H1 (cell line): ENCODE measurements around the gene ROS1. TPM values are rescaled to one million over a fixed set of nuclear protein-coding genes. Genes with fewer than 3 reads are reported as not detected.

ENCODE experiments used
- CTCF ChIA-PET: fragments of 300-600 bp; sonication (Branson Sonifier 250); formaldehyde crosslinking; loops from one replicate; lab custom pipeline; 2021; ENCODE audit not compliant: partially characterized antibody; lab: Charles Lee
- POLR2A ChIA-PET: fragments of 300-600 bp; sonication (Branson Sonifier 250); formaldehyde crosslinking; loops from one replicate; lab custom pipeline; 2021; ENCODE audit warnings: inconsistent platforms; ENCODE audit not compliant: partially characterized antibody; lab: Charles Lee
- DNase-seq, 2 experiments: peaks; one replicate each; pipeline versions ENCODE4 v3.0.0 to v3.0.0-alpha.2; 2010 to 2022; ENCODE audit warnings: low spot score in 2 of 2, low read depth in 1 of 2, mixed read lengths in 1 of 2
- FAIRE-seq: peaks from 2 replicates; lab custom pipeline; 2011; peaks lifted over from hg19 to GRCh38; lab: Jason Lieb, UNC
- H2AFZ ChIP-seq: 2 replicates; pipeline ENCODE4 v1.8.1; 2012; ENCODE audit warnings: low read length, inconsistent platforms
- H2AK5ac ChIP-seq: 2 replicates; pipeline ENCODE4 v1.6.1; 2013; ENCODE audit warnings: low read depth, low read length
- H2BK120ac ChIP-seq: replicated peaks from 2 replicates; pipeline ENCODE3; 2013; ENCODE audit warnings: low read depth, low read length, inconsistent platforms
- H2BK12ac ChIP-seq: 2 replicates; pipeline ENCODE4 v1.6.1; 2013; ENCODE audit warnings: low read depth, low read length
- H2BK15ac ChIP-seq: 2 replicates; pipeline ENCODE4 v1.6.1; 2013; ENCODE audit warnings: low read length
- H2BK20ac ChIP-seq: 2 replicates; pipeline ENCODE4 v1.6.1; 2013; ENCODE audit warnings: low read length
- H2BK5ac ChIP-seq: 2 replicates; pipeline ENCODE4 v1.6.1; 2013; ENCODE audit warnings: low read depth, low read length
- H3K14ac ChIP-seq: 2 replicates; pipeline ENCODE4 v1.6.1; 2013; ENCODE audit warnings: inconsistent platforms; ENCODE audit not compliant: insufficient read length
- H3K18ac ChIP-seq: 2 replicates; pipeline ENCODE4 v1.6.1; 2013; ENCODE audit warnings: low read length; ENCODE audit errors: extremely low read depth
- H3K23ac ChIP-seq: 2 replicates; pipeline ENCODE4 v1.6.1; 2013; ENCODE audit warnings: inconsistent platforms; ENCODE audit not compliant: insufficient read length
- H3K23me2 ChIP-seq: 2 replicates; pipeline ENCODE4 v1.6.1; 2013; ENCODE audit warnings: low read depth, low read length
- H3K27ac ChIP-seq: 2 replicates; pipeline ENCODE4 v1.6.1; 2011; ENCODE audit warnings: low read depth, low read length, inconsistent platforms
- H3K27me3 ChIP-seq, 4 experiments: replicated peaks in 1 of 4; 1 replicate in 1 of 4; 2 replicates in 3 of 4; pipeline versions ENCODE4 v1.6.1 to v1.8.1; 2011 to 2013; ENCODE audit warnings: low read length in 3 of 4, mild to moderate bottlenecking in 3 of 4, inconsistent platforms in 2 of 4, mixed read lengths in 2 of 4, moderate library complexity in 1 of 4; ENCODE audit not compliant: control insufficient read depth in 3 of 4, insufficient read depth in 3 of 4; ENCODE audit errors: extremely low read depth in 1 of 4
- H3K36me3 ChIP-seq, 4 experiments: 2 replicates each; pipeline versions ENCODE4 v1.6.1 to v1.8.1; 2011 to 2013; ENCODE audit warnings: mild to moderate bottlenecking in 4 of 4, low read length in 3 of 4, moderate library complexity in 2 of 4, control low read depth in 1 of 4, inconsistent platforms in 1 of 4; ENCODE audit not compliant: insufficient read depth in 4 of 4, control insufficient read depth in 2 of 4
- H3K4ac ChIP-seq: replicated peaks from 2 replicates; pipeline ENCODE3; 2013; ENCODE audit warnings: low read length, low read depth, mixed read lengths, inconsistent platforms; ENCODE audit not compliant: insufficient read length
- H3K4me1 ChIP-seq, 4 experiments: replicated peaks in 1 of 4; 1 replicate in 1 of 4; 2 replicates in 3 of 4; pipeline versions ENCODE4 v1.6.1 to v1.8.1; 2011 to 2013; ENCODE audit warnings: low read length in 3 of 4, inconsistent platforms in 2 of 4, mixed read lengths in 1 of 4; ENCODE audit not compliant: insufficient read depth in 4 of 4, control insufficient read depth in 3 of 4
- H3K4me2 ChIP-seq, 2 experiments: 2 replicates each; pipeline versions ENCODE4 v1.6.1 to v1.8.1; 2011 to 2013; ENCODE audit warnings: low read depth in 2 of 2, low read length in 2 of 2, control low read depth in 1 of 2, inconsistent platforms in 1 of 2, mild to moderate bottlenecking in 1 of 2; ENCODE audit not compliant: insufficient read depth in 1 of 2
- H3K4me3 ChIP-seq, 4 experiments: fragments of 200-600, 300-600 bp in 1 of 4; sonication (generic), shearing (Covaris generic), sonication (Bioruptor Twin) in 1 of 4; 2 replicates each; pipeline versions ENCODE4 v1.5.1 to v1.8.1; 2011 to 2016; ENCODE audit warnings: low read length in 4 of 4, low read depth in 3 of 4, control low read depth in 2 of 4, inconsistent platforms in 2 of 4, mild to moderate bottlenecking in 2 of 4, mixed read lengths in 1 of 4, moderate library complexity in 1 of 4; ENCODE audit not compliant: insufficient read depth in 2 of 4; ENCODE audit errors: extremely low read depth in 1 of 4
- H3K56ac ChIP-seq: replicated peaks from 2 replicates; pipeline ENCODE3; 2013; ENCODE audit warnings: low read depth, mild to moderate bottlenecking, mixed read lengths, low read length, inconsistent platforms; ENCODE audit not compliant: insufficient read length
- H3K79me1 ChIP-seq: 2 replicates; pipeline ENCODE4 v1.6.1; 2013; ENCODE audit warnings: low read depth, low read length, control low read depth
- H3K79me2 ChIP-seq, 2 experiments: 2 replicates each; pipeline versions ENCODE4 v1.6.1 to v1.8.1; 2012 to 2013; ENCODE audit warnings: low read length in 2 of 2, mild to moderate bottlenecking in 2 of 2, inconsistent platforms in 1 of 2; ENCODE audit not compliant: insufficient read depth in 2 of 2, control insufficient read depth in 1 of 2
- H3K9ac ChIP-seq, 4 experiments: replicated peaks in 1 of 4; 1 replicate in 1 of 4; 2 replicates in 3 of 4; pipeline versions ENCODE4 v1.6.1 to v1.8.1; 2011 to 2013; ENCODE audit warnings: low read depth in 3 of 4, low read length in 3 of 4, control low read depth in 2 of 4, mild to moderate bottlenecking in 2 of 4, moderate library complexity in 2 of 4, inconsistent platforms in 1 of 4; ENCODE audit errors: extremely low read depth in 1 of 4
- H3K9me3 ChIP-seq, 2 experiments: 2 replicates each; pipeline versions ENCODE4 v1.6.1 to v1.8.1; 2012 to 2013; ENCODE audit warnings: mild to moderate bottlenecking in 2 of 2, moderate library complexity in 2 of 2, control low read depth in 1 of 2, inconsistent platforms in 1 of 2, low read depth in 1 of 2, low read length in 1 of 2, mixed read lengths in 1 of 2; ENCODE audit not compliant: insufficient read depth in 2 of 2
- H4K20me1 ChIP-seq, 2 experiments: replicated peaks in 1 of 2; 2 replicates each; pipeline versions ENCODE3 to v1.8.1; 2011 to 2013; ENCODE audit warnings: inconsistent platforms in 2 of 2, low read length in 2 of 2, mild to moderate bottlenecking in 1 of 2; ENCODE audit not compliant: insufficient read depth in 2 of 2, control insufficient read depth in 1 of 2
- H4K5ac ChIP-seq: 2 replicates; pipeline ENCODE4 v1.6.1; 2013; ENCODE audit warnings: low read length, low read depth, mixed read lengths, inconsistent platforms; ENCODE audit not compliant: insufficient read length
- H4K8ac ChIP-seq: 2 replicates; pipeline ENCODE4 v1.8.0; 2013; ENCODE audit warnings: mild to moderate bottlenecking, moderate library complexity, low read length, inconsistent platforms; ENCODE audit not compliant: insufficient read depth; ENCODE audit errors: extremely low read depth
- H4K91ac ChIP-seq: replicated peaks from 2 replicates; pipeline ENCODE3; 2013; ENCODE audit warnings: low read length, mixed read lengths, inconsistent platforms; ENCODE audit not compliant: insufficient read length
- BRCA1 ChIP-seq: IDR thresholded peaks from 2 replicates; pipeline ENCODE4 v1.6.1; 2012; ENCODE audit warnings: low read depth, low read length, improper control_type of control experiment
- CBX8 ChIP-seq: fragments of 300-800, 300-1000 bp; sonication (generic); IDR thresholded peaks from 2 replicates; pipeline ENCODE4 v1.7.1; 2016; ENCODE audit warnings: low read depth, low read length, borderline replicate concordance
- CHD2 ChIP-seq: IDR thresholded peaks from 2 replicates; pipeline ENCODE4 v1.6.1; 2012; ENCODE audit warnings: low read length, improper control_type of control experiment
- KDM5A ChIP-seq: fragments of 200-600 bp; IDR thresholded peaks from 2 replicates; pipeline ENCODE4 v1.7.1; 2012; ENCODE audit warnings: mild to moderate bottlenecking, low read length, inconsistent platforms, mixed read lengths
- MAFK ChIP-seq: IDR thresholded peaks from 2 replicates; pipeline ENCODE4 v1.6.1; 2012; ENCODE audit warnings: low read depth, mild to moderate bottlenecking, improper control_type of control experiment, low read length
- POLR2AphosphoS5 ChIP-seq: IDR thresholded peaks from 2 replicates; pipeline ENCODE4 v1.6.1; 2011; ENCODE audit warnings: low read depth, low read length
- SIRT6 ChIP-seq: IDR thresholded peaks from one replicate; pipeline ENCODE4 v1.7.1; 2012; ENCODE audit warnings: low read length, inconsistent platforms
- SUZ12 ChIP-seq: fragments of 200-600 bp; sonication (generic); IDR thresholded peaks from 2 replicates; pipeline ENCODE4 v1.6.1; 2012; ENCODE audit warnings: mild to moderate bottlenecking, inconsistent platforms, low read length, moderate library complexity, mixed read lengths
- TAF1 ChIP-seq: IDR thresholded peaks from 2 replicates; pipeline ENCODE4 v1.6.1; 2011; ENCODE audit warnings: mild to moderate bottlenecking, low read depth, low read length
- TEAD4 ChIP-seq: IDR thresholded peaks from 2 replicates; pipeline ENCODE4 v1.6.1; 2012; ENCODE audit warnings: low read depth, low read length, inconsistent platforms, mixed read lengths
- ZNF274 ChIP-seq: IDR thresholded peaks from 2 replicates; pipeline ENCODE4 v1.7.0; 2012; ENCODE audit warnings: low read length, borderline replicate concordance; ENCODE audit errors: extremely low read depth
- WGBS, 2 experiments: shearing (Covaris generic) in 1 of 2; methylation state at CpG; one replicate each; pipeline versions ENCODE4 v1.1.6 to v1.1.7; 2013 to 2015; ENCODE audit warnings: low lambda C conversion rate in 2 of 2, mixed read lengths in 2 of 2, inconsistent platforms in 1 of 2, low coverage in 1 of 2, missing lambda C conversion rate in 1 of 2; ENCODE audit not compliant: insufficient replicate concordance in 2 of 2, insufficient coverage in 1 of 2, insufficient read length in 1 of 2; ENCODE audit errors: extremely low coverage in 1 of 2, missing lambda C conversion rate in 1 of 2; 5-methylcytosine and 5-hydroxymethylcytosine counted together
- polyA plus RNA-seq, 7 experiments: library from polyadenylated mRNA; depleted of rRNA in 3 of 7; stranded (reverse) in 5 of 7; unstranded in 2 of 7; fragments of >200 nt in 5 of 7; fragments of 200-250 nt in 2 of 7; gene quantifications; 1 replicate in 5 of 7; 2 replicates in 1 of 7; 4 replicates in 1 of 7; pipeline versions ENCODE4 v1.2.1 to v1.2.3, GENCODE V29; 2011 to 2013; ENCODE audit warnings: missing spikeins in 2 of 7, mixed read lengths in 2 of 7
- total RNA-seq: library from RNA; stranded (reverse); fragmentation: NEBNext Ultra II Directional; extraction: Animal tissue kit (Norgen Biotek cat#: 25700); gene quantifications from 2 replicates; pipeline ENCODE4 v1.2.1, GENCODE V29; 2021
- TF ChIP-seq, protein P1 (sequence below), 3 experiments: IDR thresholded peaks; 1 replicate in 2 of 3; 2 replicates in 1 of 3; pipeline versions ENCODE4 v1.5.1 to v1.6.1; 2011; ENCODE audit warnings: low read length in 3 of 3, mild to moderate bottlenecking in 3 of 3, inconsistent platforms in 2 of 3, low read depth in 1 of 3, moderate library complexity in 1 of 3; ENCODE audit not compliant: insufficient read depth in 1 of 3; ENCODE audit errors: control extremely low read depth in 1 of 3
- TF ChIP-seq, protein P2 (sequence below): IDR thresholded peaks from 2 replicates; pipeline ENCODE4 v1.6.1; 2011; ENCODE audit warnings: low read depth, mild to moderate bottlenecking, low read length; ENCODE audit not compliant: insufficient read depth

The ROS1 gene
- total and polyA plus RNA-seq, 2 of the 8 experiments (the other 6 are each of a cell fraction or from before 2014, with no cell fraction given): not detected

DNA sequence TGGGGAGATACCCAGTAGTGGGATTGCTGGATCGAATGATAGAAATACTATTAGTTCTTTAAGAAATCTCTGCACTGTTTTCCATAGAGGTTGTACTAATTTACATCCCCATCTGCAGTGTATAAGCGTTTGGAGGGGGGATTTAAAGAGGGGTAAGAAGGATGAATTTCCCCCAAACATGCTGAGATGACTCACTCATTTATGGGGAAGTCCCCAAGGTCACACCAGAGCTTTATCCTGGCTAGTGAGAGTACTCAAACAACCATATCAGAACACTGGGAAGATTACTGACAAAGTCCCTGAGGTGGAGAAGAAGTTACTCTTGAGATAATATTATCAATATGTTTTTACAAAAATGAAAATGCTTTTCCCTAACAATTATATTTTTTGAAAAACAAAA, 44.0 kb downstream of the ROS1 start:
- Histone ChIP-seq H3K56ac (no peak overlapping the region), H2BK12ac (no peak overlapping the region), H2AK5ac (no peak overlapping the region), H3K79me1 (no peaks in the 10 kb centered on the region), H2BK120ac (no peak overlapping the region), H3K14ac (no peak overlapping the region), H2BK15ac (no peak overlapping the region), H3K79me2 (no peaks in the 10 kb centered on the region), H3K9me3 (no peaks in the 10 kb centered on the region), H3K4me3 (no peak overlapping the region), H4K20me1 (no peaks in the 10 kb centered on the region), H2BK5ac (no peak overlapping the region), H3K27me3 (no peaks in the 10 kb centered on the region), H3K4me1 (no peaks in the 10 kb centered on the region), H3K36me3 (no peaks in the 10 kb centered on the region), H3K4me2 (no peak overlapping the region), H2BK20ac (no peak overlapping the region), H3K18ac (no peak overlapping the region), H4K91ac (no peak overlapping the region), H2AFZ (no peak overlapping the region), H3K27ac (no peak overlapping the region), H3K23ac (no peak overlapping the region), H4K8ac (no peak overlapping the region)
- ChIA-PET POLR2A (no interaction called here), CTCF (no interaction called here)
- FAIRE-seq (no peak), DNase-seq (no peak)
- 81% methylated on average over 2 of the region's 2 CpGs; no CpG with 5 or more reads in 1 of the 2 experiments for WGBS, 2 experiments
- TF ChIP-seq, protein P1, sequence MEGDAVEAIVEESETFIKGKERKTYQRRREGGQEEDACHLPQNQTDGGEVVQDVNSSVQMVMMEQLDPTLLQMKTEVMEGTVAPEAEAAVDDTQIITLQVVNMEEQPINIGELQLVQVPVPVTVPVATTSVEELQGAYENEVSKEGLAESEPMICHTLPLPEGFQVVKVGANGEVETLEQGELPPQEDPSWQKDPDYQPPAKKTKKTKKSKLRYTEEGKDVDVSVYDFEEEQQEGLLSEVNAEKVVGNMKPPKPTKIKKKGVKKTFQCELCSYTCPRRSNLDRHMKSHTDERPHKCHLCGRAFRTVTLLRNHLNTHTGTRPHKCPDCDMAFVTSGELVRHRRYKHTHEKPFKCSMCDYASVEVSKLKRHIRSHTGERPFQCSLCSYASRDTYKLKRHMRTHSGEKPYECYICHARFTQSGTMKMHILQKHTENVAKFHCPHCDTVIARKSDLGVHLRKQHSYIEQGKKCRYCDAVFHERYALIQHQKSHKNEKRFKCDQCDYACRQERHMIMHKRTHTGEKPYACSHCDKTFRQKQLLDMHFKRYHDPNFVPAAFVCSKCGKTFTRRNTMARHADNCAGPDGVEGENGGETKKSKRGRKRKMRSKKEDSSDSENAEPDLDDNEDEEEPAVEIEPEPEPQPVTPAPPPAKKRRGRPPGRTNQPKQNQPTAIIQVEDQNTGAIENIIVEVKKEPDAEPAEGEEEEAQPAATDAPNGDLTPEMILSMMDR (IDR thresholded peaks at IDR 0.05; ENCODE audit: control extremely low read depth in 1 of 3, insufficient read depth in 1 of 3, low read depth in 1 of 3, low read length in 3 of 3): no peak
- no peak for TF ChIP-seq BRCA1
- TF ChIP-seq KDM5A: no peak
- TF ChIP-seq MAFK: no peak
- TF ChIP-seq ZNF274: no peak
- TF ChIP-seq POLR2AphosphoS5: no peak
- TF ChIP-seq TEAD4: no peak
- no peak for TF ChIP-seq SIRT6
- TF ChIP-seq SUZ12: no peak
- no peak for TF ChIP-seq TAF1
- no peak for TF ChIP-seq CHD2
- TF ChIP-seq, protein P2, sequence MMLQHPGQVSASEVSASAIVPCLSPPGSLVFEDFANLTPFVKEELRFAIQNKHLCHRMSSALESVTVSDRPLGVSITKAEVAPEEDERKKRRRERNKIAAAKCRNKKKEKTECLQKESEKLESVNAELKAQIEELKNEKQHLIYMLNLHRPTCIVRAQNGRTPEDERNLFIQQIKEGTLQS: no peak
- no peak for TF ChIP-seq CBX8
- TF ChIP-seq, all 59 proteins: peak for 0
- no peak overlapping the region for H4K5ac ChIP-seq
- no peaks in the 10 kb centered on the region for H3K23me2 ChIP-seq
- H3K4ac ChIP-seq: no peak overlapping the region
- H3K9ac ChIP-seq: no peak overlapping the region
